ENCODE measurements around the gene LHFPL2. TPM values are rescaled to one million over a fixed set of nuclear protein-coding genes. Genes with fewer than 3 reads are reported as not detected.
A peak's percentile ranks its signal among the peaks of the same experiment; 100 is the strongest.

Gene LHFPL2
- total and polyA plus RNA-seq, 12 donors = 2.4 to 14.9 (median 5.1) TPM

GRCh38 chr5:78542321-78542840, 106.2 kb downstream of the LHFPL2 start:
- DNase-seq = no peak
- no peaks in the 10 kb centered on the region for H3K27me3 ChIP-seq
- 90% methylated on average over 6 of the region's 6 CpGs for WGBS, 2 donors
- no peak for ATAC-seq
- TF ChIP-seq, protein P1, sequence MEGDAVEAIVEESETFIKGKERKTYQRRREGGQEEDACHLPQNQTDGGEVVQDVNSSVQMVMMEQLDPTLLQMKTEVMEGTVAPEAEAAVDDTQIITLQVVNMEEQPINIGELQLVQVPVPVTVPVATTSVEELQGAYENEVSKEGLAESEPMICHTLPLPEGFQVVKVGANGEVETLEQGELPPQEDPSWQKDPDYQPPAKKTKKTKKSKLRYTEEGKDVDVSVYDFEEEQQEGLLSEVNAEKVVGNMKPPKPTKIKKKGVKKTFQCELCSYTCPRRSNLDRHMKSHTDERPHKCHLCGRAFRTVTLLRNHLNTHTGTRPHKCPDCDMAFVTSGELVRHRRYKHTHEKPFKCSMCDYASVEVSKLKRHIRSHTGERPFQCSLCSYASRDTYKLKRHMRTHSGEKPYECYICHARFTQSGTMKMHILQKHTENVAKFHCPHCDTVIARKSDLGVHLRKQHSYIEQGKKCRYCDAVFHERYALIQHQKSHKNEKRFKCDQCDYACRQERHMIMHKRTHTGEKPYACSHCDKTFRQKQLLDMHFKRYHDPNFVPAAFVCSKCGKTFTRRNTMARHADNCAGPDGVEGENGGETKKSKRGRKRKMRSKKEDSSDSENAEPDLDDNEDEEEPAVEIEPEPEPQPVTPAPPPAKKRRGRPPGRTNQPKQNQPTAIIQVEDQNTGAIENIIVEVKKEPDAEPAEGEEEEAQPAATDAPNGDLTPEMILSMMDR (IDR thresholded peaks at IDR 0.05) = no peak
- H3K9me3 ChIP-seq = no peaks in the 10 kb centered on the region
- intact Hi-C loops (cut with DNase I) = loop anchor here in 6 of 10 donors (10.0 kb wide), 5 partner anchors 52 to 422 kb away; partner anchors contain the start of gene LHFPL2 (in 2 of the 6)
- H3K36me3 ChIP-seq = no peaks in the 10 kb centered on the region
- peaks cover 7 to 89% (median 60%) of the 10 kb centered on the region in 9 donors for H3K4me1 ChIP-seq
- H3K27ac ChIP-seq = peak overlapping the region in 3 of 10 donors; percentile 9 to 85 (median 81)
- no peak overlapping the region for H3K4me3 ChIP-seq

GRCh38 chr5:78541086-78541654, 107.4 kb downstream of the LHFPL2 start:
- intact Hi-C loops (cut with DNase I) = loop anchor here in 6 of 10 donors (10.0 kb wide), 5 partner anchors 54 to 424 kb away; partner anchors contain the start of gene LHFPL2 (in 2 of the 6)
- peaks cover 2 to 83% (median 52%) of the 10 kb centered on the region in 9 donors for H3K4me1 ChIP-seq
- TF ChIP-seq, protein P1 (IDR thresholded peaks at IDR 0.05) = no peak

GRCh38 chr5:78540335-78541085, 108.1 kb downstream of the LHFPL2 start:
- ATAC-seq = peak; percentile 10 to 61 (median 52)
- Histone ChIP-seq H3K36me3 (no peaks in the 10 kb centered on the region), H3K4me3 (no peak overlapping the region), H3K27me3 (no peaks in the 10 kb centered on the region), H3K27ac (peak overlapping the region in 6 of 10 donors; percentile 41 to 81 (median 63)), H3K9me3 (no peaks in the 10 kb centered on the region), H3K4me1 (peaks cover 2 to 82% (median 46%) of the 10 kb centered on the region in 9 donors)
- intact Hi-C loops (cut with DNase I) = loop anchor here in 6 of 10 donors (10.0 kb wide), 5 partner anchors 54 to 424 kb away; partner anchors contain the start of gene LHFPL2 (in 2 of the 6)
- no peak for DNase-seq
- TF ChIP-seq, protein P1 (IDR thresholded peaks at IDR 0.05) = no peak
- WGBS, 2 donors = 77 to 82% methylated on average over 7 of the region's 7 CpGs

More at GRCh38 chr5:78541086-78541654, 107.4 kb downstream of the LHFPL2 start:
- Histone ChIP-seq H3K36me3 (no peaks in the 10 kb centered on the region), H3K27me3 (no peaks in the 10 kb centered on the region), H3K9me3 (no peaks in the 10 kb centered on the region), H3K4me3 (no peak overlapping the region), H3K27ac (peak overlapping the region in 5 of 10 donors; percentile 41 to 81 (median 63))
- ATAC-seq (no peak), DNase-seq (no peak)
- WGBS, 2 donors = 88 to 93% methylated on average over 10 of the region's 10 CpGs

GRCh38 chr5:78538240-78538850, 110.2 kb downstream of the LHFPL2 start:
- no peaks in the 10 kb centered on the region for H3K9me3 ChIP-seq
- no peaks in the 10 kb centered on the region for H3K36me3 ChIP-seq
- peak overlapping the region in 1 of 10 donors; percentile 10 for H3K27ac ChIP-seq
- 88 to 94% methylated on average over 3 of the region's 3 CpGs for WGBS, 2 donors
- H3K4me1 ChIP-seq = peaks cover 6 to 83% (median 46%) of the 10 kb centered on the region in 9 donors
- ATAC-seq (no peak), DNase-seq (no peak)
- TF ChIP-seq, protein P1 (IDR thresholded peaks at IDR 0.05) = no peak
- H3K4me3 ChIP-seq = no peak overlapping the region
- H3K27me3 ChIP-seq = no peaks in the 10 kb centered on the region
- intact Hi-C loops (cut with DNase I) = loop anchor here in 9 of 10 donors (2.0 to 10.0 kb wide), 12 partner anchors 74 to 434 kb away; partner anchors contain the start of gene LHFPL2 (in 1 of the 9)
